ENCODE measurements around the gene SPNS2.

The SPNS2 gene, protein sequence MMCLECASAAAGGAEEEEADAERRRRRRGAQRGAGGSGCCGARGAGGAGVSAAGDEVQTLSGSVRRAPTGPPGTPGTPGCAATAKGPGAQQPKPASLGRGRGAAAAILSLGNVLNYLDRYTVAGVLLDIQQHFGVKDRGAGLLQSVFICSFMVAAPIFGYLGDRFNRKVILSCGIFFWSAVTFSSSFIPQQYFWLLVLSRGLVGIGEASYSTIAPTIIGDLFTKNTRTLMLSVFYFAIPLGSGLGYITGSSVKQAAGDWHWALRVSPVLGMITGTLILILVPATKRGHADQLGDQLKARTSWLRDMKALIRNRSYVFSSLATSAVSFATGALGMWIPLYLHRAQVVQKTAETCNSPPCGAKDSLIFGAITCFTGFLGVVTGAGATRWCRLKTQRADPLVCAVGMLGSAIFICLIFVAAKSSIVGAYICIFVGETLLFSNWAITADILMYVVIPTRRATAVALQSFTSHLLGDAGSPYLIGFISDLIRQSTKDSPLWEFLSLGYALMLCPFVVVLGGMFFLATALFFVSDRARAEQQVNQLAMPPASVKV

GRCh38 chr17:4498461-4499397 lies at the start of gene SPNS2:
Gene SPNS2, plus strand, starts transcription at chr17:4498881. Its CDS starts 167 bp downstream, at chr17:4499048.
- peak; percentile 16 for DNase-seq

GRCh38 chr17:4449736-4450135 lies 48.9 kb upstream of the SPNS2 start:
- DNase-seq = no peak

DNA sequence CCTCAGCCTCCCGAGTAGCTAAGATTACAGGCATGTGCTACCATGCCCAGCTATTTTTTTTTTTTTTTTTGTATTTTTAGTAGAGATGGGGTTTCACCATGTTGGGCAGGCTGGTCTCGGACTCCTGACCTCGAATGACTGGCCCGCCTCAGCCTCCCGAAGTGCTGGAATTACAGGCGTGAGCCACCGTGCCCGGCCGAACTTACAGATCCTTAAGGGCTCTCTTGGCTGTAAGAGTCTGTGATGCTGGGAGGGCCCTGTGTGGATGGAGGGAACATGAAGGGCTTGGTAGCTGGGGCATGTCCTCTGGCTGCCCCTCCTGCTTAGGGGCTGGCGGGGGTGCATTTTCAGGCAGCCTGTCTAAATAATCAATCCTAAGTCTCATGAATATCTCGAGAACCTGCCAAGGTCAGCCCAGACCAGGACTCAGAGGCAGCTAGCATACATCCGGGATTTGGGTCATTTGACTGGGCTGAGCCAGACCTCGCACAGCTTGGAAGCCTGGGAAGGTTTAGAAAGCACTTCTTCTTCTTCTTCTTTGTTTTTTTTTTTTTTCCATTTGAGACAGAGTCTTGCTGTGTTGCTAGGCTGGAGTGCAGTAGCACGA lies 47.9 kb upstream of the SPNS2 start:
- no peak for DNase-seq

- DNase-seq = no peak
Observed at GRCh38 chr17:4453812-4454591, 44.7 kb upstream of the SPNS2 start.

- no peak for DNase-seq
Observed at GRCh38 chr17:4460661-4461060, 38.0 kb upstream of the SPNS2 start.

- DNase-seq = no peak
Observed at GRCh38 chr17:4463818-4464476, 34.7 kb upstream of the SPNS2 start.

DNA sequence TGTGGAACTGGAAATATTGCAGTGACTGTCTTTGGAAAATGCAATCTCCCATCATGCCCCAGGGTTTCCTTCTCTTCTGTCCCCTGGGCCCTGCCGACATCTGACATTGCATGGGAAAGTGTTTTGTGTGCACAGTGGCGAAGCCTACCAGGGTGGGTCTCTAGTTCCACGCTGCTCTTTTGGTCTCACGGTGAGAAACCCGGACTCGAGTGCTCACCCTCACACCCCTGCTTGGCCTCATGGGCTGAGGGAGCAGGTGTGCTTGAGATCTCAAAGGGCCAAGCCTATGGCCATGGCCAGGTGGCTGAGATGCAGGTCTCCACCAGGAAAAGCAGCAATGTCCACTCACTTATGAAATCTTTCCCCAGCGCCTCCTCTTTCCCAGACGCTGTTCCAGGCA lies 32.9 kb upstream of the SPNS2 start:
- no peak for DNase-seq

DNA sequence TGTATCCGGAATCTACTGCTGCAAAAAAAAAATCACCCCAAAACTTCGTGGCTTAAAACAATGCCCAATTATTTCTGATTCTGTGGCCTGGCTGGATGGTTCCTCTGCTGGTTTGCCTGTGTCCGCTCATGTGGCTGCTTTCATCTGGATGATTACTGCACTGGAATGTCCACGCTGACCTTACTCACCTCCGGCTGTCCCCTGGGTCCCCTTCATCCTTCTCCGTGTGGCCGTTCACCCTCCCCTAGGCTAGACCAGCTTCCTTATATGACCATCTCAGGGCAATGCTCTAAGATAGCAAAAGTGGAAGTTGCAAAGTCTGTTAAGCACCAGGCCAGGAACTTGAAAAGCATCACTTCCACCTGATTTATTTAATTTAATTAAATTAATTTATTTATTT lies 31.4 kb upstream of the SPNS2 start:
- no peak for DNase-seq

DNA sequence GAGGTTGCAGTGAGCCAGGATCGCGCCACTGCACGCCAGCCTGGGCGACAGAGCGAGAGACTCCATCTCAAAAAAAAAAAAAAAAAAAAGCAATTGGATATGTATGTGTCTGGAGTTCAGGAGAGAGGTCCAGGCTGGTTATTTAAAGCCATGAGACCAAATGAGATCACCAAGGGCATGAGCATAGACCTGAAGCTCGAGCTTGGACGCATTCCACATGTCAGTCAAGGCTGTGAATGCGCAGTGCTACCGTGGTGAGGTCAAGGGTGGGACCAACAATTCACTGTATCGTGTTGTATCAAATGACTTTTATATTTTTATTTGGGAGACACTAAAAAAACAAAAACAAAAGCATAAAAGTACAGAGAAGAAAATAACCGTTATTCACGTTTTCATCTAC lies 29.1 kb upstream of the SPNS2 start:
- DNase-seq = no peak

DNA sequence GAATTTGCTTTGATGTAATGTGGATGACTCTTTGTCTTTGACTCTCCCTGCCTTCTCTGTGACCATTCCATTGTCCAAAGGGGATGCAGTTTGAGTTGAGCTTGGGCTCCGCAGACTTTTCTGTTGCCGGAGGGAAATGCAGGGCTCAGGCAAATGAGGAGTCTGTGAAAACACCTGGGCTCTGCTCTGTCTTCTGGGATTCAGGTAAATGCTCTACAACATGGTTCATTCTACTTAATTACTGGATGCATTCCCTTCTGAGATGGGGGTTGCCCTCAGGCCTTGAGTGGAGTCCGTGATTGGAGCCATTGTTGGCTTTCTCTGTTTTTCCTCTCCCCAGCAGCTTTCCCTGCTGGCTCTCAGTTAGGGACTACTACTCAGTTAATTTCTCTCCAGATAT lies 26.4 kb upstream of the SPNS2 start:
- DNase-seq = no peak

GRCh38 chr17:4474093-4474492 lies 24.6 kb upstream of the SPNS2 start:
- no peak for DNase-seq

DNA sequence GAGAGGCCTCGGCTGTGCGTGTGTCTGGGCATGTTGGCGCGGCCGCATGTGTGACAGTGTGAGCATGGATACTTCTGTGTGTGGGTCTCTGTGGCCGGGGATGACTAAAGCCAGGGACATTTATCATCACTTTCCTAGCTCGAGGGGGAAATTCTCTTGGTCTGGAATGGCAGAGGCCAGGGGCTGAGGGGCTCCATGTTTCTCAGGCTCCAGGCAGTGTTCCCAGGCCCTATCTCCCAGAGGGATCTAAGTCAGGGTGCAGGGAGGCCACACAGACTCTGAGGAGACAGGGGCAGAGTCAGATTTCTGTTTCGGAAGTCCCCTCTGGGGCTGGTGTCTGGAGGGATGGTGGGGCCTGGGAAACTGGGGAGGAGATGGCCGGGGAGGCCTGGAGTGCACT lies 23.7 kb upstream of the SPNS2 start:
- DNase-seq = no peak

DNA sequence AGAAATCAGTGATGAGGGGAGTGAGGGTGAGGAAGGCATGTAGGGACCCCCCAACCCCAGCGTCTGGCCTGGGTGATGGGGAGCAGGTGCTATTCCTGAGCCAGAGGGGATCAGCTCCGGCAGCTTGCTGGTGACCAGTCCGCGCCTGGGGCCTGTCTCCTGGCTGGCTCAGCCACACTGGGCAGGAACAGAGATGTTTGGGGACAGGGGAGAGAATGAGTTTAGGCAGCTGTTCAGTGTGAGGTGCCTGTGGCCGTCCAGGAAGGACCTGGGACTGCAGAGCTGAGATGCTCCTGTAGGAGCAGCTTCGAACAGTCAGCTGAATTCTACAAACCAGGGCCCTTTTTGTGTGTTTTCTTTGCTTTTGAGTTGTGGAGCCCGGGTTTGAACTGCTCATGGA lies 23.2 kb upstream of the SPNS2 start:
- DNase-seq = no peak

GRCh38 chr17:4476017-4476416 lies 22.7 kb upstream of the SPNS2 start:
- no peak for DNase-seq

GRCh38 chr17:4476511-4477070 lies 22.1 kb upstream of the SPNS2 start:
- no peak for DNase-seq

DNA sequence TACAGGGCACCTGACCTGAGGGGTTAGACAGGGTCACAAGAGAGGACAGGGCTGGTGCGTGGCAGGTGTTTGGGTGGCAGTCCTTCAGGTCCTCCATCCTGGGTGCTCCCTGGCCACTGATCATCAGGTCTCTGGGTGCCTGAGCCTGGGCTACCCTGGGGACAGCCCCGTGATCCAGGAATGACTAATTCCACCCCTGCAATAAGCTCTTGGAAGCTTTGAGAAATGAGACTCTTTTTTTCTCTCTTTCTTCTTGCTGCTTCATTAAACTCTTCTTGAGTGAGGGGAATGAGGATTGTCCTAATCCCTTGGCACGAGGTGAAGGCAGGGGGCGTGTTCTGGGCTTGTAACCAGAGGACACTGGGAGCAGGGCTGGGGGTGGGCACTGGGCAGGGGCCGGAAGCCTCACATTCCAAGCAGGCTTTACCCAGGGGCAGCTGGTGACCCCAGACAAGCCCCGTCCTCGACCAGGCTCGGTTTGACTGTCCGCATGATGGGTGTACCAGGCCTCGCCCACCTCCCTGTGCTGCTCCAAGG lies 21.4 kb upstream of the SPNS2 start:
- no peak for DNase-seq

DNA sequence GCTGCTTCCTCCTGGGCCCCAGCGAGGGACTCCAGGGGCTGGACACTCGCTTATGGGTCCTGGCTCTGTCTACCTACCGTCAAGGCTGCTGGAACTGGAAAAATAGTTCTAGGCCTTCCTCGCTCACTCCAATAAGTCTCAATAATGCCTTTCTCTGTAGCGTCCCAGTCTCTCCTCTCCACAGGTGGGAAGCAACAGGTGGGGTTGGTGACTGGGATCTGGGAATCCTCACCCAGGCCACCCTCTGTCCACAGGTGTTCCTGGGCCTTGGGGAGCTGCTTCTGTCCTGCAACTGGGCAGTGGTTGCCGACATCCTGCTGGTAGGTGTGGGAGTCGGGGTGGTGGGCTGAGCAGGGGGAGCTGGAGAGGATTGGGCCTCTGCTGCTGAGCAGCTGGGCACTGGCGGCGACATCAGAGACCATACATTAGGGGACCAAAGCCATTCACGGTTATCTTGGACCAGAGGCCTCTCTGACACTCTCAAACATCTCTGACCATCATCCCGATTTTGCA lies 20.3 kb upstream of the SPNS2 start:
- DNase-seq = no peak

GRCh38 chr17:4479340-4479981 lies 19.2 kb upstream of the SPNS2 start:
- no peak for DNase-seq

DNA sequence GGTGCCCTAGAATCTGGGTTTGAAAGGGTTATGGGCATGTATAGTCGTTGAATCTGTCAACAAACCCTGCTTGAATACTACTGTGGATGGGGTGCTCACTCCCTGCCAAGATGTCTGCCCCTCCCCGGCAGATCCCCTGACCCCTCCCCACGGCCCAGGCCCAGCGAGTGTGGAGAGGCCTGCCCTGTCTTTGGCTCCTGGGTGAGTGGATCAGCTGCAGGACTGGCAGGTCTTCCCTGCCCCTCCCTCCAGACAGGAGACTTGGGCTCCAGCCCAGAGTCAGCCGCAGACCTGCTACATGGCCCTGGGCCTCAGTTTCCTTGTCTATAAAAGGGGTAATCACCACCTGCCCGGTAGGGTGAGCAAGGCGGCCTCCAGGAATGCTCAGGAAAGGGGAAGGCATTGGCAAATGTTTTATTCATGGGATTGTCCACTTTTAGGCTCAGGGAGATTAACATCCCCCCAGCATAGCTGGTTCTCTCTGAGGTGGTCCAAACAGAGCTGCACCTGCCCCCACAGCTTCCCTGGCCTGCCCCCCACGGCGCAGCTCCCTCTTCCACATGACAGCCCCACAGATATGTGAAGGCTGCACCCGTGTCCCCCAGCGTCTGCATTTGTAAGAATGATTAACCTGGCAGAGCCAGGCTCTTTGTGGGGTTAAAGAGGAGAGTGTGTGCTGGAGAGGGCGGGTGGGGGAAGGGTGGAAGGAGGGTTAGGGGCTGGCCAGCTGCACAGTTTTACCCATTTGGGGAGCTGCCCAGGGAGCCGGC lies 18.5 kb upstream of the SPNS2 start:
- no peak for DNase-seq

Data from NCI-H345 (cell line).